MM.1S (cell line): ENCODE data around the gene COL6A1.

Experiments
- DNase-seq: peaks from one replicate; pipeline ENCODE4 v3.0.0-alpha.2; 2015
- H2AFZ ChIP-seq: fragments of 300-600 bp; sonication (generic); 2 replicates; pipeline ENCODE4 v1.6.0; 2016; ENCODE audit warnings: antibody characterized with exemption, low read length
- H3F3A ChIP-seq: fragments of 300-600 bp; sonication (generic); 2 replicates; pipeline ENCODE4 v1.6.1; 2016; ENCODE audit warnings: mild to moderate bottlenecking, antibody characterized with exemption, low read length, moderate library complexity, mixed read lengths; ENCODE audit not compliant: insufficient read depth
- H3K27ac ChIP-seq: fragments of 300-600 bp; sonication (generic); 2 replicates; pipeline ENCODE4 v1.5.1; 2016; ENCODE audit warnings: mild to moderate bottlenecking, low read length
- H3K27me3 ChIP-seq: fragments of 300-600 bp; sonication (generic); replicated peaks from 2 replicates; pipeline ENCODE4 v1.6.0; 2016; ENCODE audit warnings: low read length; ENCODE audit not compliant: insufficient read depth
- H3K36me3 ChIP-seq: fragments of 300-600 bp; sonication (generic); replicated peaks from 2 replicates; pipeline ENCODE4 v1.6.1; 2016; ENCODE audit warnings: mild to moderate bottlenecking, low read length, mixed read lengths; ENCODE audit not compliant: insufficient read depth
- H3K4me1 ChIP-seq: fragments of 300-600 bp; sonication (generic); 2 replicates; pipeline ENCODE4 v1.6.1; 2016; ENCODE audit warnings: low read length, mixed read lengths
- H3K4me2 ChIP-seq: fragments of 300-600 bp; sonication (generic); 2 replicates; pipeline ENCODE4 v1.6.0; 2016; ENCODE audit warnings: low read depth, low read length
- H3K4me3 ChIP-seq: fragments of 300-600 bp; sonication (generic); 2 replicates; pipeline ENCODE4 v1.5.1; 2016; ENCODE audit warnings: low read length, mixed read lengths
- H3K79me2 ChIP-seq: fragments of 300-600 bp; sonication (generic); 2 replicates; pipeline ENCODE4 v1.6.1; 2016; ENCODE audit warnings: mixed run types, low read length, mixed read lengths
- H3K9ac ChIP-seq: fragments of 300-600 bp; sonication (generic); 2 replicates; pipeline ENCODE4 v1.6.1; 2016; ENCODE audit warnings: low read length, mixed read lengths
- H3K9me2 ChIP-seq: fragments of 300-600 bp; sonication (generic); replicated peaks from 2 replicates; pipeline ENCODE4 v1.6.1; 2016; ENCODE audit warnings: mild to moderate bottlenecking, low read length, mixed read lengths; ENCODE audit not compliant: insufficient read depth
- H3K9me3 ChIP-seq: fragments of 300-600 bp; sonication (generic); replicated peaks from 2 replicates; pipeline ENCODE4 v1.6.1; 2016; ENCODE audit warnings: mild to moderate bottlenecking, low read length, mixed read lengths; ENCODE audit not compliant: insufficient read depth
- H4K20me1 ChIP-seq: fragments of 300-600 bp; sonication (generic); 2 replicates; pipeline ENCODE4 v1.6.1; 2016; ENCODE audit warnings: mild to moderate bottlenecking, low read length, moderate library complexity, mixed read lengths; ENCODE audit not compliant: insufficient read depth
- CTCF ChIP-seq: fragments of 300-600 bp; sonication (generic); IDR thresholded peaks from 2 replicates; pipeline ENCODE4 v1.5.1; 2016; ENCODE audit warnings: antibody characterized with exemption, low read length, mixed read lengths
- EZH2 ChIP-seq: fragments of 300-600 bp; sonication (generic); optimal IDR thresholded peaks from 2 replicates; pipeline ENCODE3; 2017; ENCODE audit warnings: low read depth, mild to moderate bottlenecking, antibody characterized with exemption, low read length, mixed read lengths
- EZH2phosphoT487 ChIP-seq: fragments of 300-600 bp; sonication (generic); IDR thresholded peaks from 2 replicates; pipeline ENCODE4 v1.6.1; 2018; ENCODE audit warnings: antibody characterized with exemption, low read length

Gene COL6A1

DNA sequence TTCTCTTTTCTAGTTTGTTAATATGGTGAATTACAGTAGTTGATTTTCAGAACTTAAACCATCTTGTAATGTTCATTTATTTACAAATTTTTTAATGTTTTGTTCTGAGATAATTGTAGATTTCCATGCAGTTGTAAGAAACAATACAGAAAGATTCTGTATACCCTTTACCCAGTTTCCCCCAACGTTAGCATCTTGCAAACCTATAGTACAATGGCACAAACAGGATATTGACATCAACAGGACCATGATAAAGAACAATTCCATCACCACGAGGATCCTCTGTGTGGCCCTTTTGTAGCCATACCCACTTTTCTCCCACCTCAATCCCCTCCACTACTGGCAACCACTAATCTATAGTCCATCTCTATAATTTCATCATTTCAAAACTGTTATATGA, 33.3 kb downstream of the COL6A1 start:
- Histone ChIP-seq H4K20me1 (no peaks in the 10 kb centered on the region), H3K9me3 (no peaks in the 10 kb centered on the region), H3F3A (no peaks in the 10 kb centered on the region), H3K36me3 (no peaks in the 10 kb centered on the region), H3K4me1 (no peaks in the 10 kb centered on the region), H3K4me2 (no peak overlapping the region), H3K9ac (no peak overlapping the region), H3K4me3 (no peak overlapping the region), H2AFZ (no peak overlapping the region), H3K27ac (no peak overlapping the region), H3K27me3 (peaks cover 93% of the 10 kb centered on the region), H3K9me2 (no peaks in the 10 kb centered on the region), H3K79me2 (no peaks in the 10 kb centered on the region)
- no peak for DNase-seq
- TF ChIP-seq EZH2phosphoT487 (no peak), EZH2 (no peak), CTCF (no peak)

GRCh38 chr21:46017148-46017547, 35.6 kb downstream of the COL6A1 start:
- Histone ChIP-seq H3K9me3 (no peaks in the 10 kb centered on the region), H3K9me2 (no peaks in the 10 kb centered on the region), H3F3A (no peaks in the 10 kb centered on the region), H3K36me3 (no peaks in the 10 kb centered on the region), H2AFZ (no peak overlapping the region), H3K4me3 (no peak overlapping the region), H3K9ac (no peak overlapping the region), H3K27ac (no peak overlapping the region), H4K20me1 (no peaks in the 10 kb centered on the region), H3K27me3 (peaks cover 92% of the 10 kb centered on the region), H3K79me2 (no peaks in the 10 kb centered on the region), H3K4me2 (no peak overlapping the region), H3K4me1 (no peaks in the 10 kb centered on the region)
- TF ChIP-seq CTCF, result no peak
- TF ChIP-seq EZH2, result no peak
- TF ChIP-seq EZH2phosphoT487, result no peak
- no peak for DNase-seq

- no peak for TF ChIP-seq EZH2phosphoT487
- TF ChIP-seq EZH2, result no peak
- TF ChIP-seq CTCF, result no peak
- Histone ChIP-seq H2AFZ (no peak overlapping the region), H3K4me2 (no peak overlapping the region), H3K9ac (no peak overlapping the region), H3K9me3 (no peaks in the 10 kb centered on the region), H3K36me3 (no peaks in the 10 kb centered on the region), H3K4me3 (no peak overlapping the region), H3K27ac (no peak overlapping the region), H3K4me1 (no peaks in the 10 kb centered on the region), H3K79me2 (no peaks in the 10 kb centered on the region), H4K20me1 (no peaks in the 10 kb centered on the region), H3F3A (no peaks in the 10 kb centered on the region), H3K27me3 (peaks cover 91% of the 10 kb centered on the region), H3K9me2 (no peaks in the 10 kb centered on the region)
- DNase-seq, result no peak
These were observed 36.1 kb downstream of the COL6A1 start for GRCh38 chr21:46017695-46018094.
